NCI-H128 (cell line): Measurements from ENCODE around the gene FDX2.

Experiments used
- DNase-seq: peaks from one replicate; lab custom pipeline; 2025; ENCODE audit not compliant: unreplicated experiment; lab: John Stamatoyannopoulos, UW

The FDX2 gene

DNA sequence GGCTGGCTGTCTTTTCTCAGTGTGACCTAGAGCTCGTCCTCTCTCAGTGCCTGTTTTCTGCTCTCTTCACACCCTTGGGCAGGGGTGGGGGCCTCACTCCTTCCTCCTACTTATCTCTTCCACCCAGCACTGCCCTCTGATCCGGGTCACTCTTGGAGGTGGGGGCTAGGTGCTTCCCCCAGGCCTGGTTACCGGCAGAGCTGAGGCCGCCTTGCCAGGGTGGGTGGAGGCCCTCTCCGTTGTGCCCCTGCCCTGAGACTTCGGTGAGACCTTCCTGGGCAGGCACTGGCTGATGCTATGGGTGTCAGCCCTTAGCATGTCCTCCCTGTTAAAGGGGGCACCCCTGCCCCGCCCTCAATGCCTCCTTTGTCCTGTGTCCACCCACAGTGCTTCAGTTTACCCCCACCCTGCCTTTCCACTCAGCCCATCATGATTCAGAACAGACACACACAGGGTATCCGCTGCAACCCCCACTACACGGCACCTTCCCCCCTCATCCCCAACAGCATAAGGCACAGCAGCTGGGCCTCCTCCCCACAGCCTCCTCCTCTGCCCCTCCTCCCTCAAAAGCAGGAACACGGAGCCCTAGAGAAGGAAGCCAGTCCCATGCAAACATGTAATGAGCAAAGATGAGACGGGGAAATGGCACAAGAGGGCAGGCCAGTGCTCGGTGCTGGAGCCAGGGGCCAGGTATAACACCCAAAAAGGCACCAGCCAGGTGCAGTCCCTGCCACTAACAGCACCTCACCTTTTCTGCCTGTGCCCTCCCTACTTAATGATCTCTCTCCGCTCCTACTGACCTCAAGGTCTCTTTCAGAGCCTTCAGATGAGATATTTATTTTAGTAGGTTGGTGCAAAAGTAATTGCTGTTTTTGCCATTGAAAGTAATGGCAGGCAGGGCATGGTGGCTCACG, 16.0 kb downstream of the FDX2 start:
- no peak for DNase-seq

DNA sequence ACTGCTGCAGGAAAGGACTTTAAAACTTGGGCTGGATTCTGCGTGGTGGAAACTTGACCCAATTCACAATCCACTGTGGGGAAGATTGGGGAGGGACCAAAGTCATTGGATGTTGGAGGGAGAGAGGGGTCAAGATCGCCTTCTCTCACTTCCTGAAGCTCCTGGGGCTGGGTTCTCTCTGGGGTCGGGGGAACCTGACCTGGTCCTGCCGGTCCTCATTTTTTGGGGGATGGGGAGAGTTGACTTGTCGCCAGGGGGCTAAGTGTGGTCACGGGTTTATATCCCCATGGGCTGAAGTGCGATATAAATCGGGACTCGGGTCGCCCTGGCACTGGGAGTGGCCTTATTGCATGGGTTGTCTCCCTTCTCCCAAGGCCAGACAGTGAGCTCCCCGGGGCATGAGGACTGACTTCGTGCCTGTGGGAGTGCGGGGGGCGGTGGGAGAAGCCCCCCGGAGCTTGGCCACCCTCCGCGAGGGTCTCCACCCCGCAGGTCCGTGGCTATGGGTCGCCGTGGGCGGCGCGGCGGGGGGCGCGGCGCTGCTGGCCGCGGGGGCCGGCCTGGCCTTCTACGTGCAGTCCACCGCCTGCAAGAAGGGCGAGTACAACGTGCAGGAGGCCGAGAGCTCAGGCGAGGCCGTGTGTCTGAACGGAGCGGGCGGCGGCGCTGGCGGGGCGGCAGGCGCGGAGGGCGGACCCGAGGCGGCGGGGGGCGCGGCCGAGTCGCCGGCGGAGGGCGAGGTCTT, 19.8 kb downstream of the FDX2 start:
- DNase-seq: no peak

DNA sequence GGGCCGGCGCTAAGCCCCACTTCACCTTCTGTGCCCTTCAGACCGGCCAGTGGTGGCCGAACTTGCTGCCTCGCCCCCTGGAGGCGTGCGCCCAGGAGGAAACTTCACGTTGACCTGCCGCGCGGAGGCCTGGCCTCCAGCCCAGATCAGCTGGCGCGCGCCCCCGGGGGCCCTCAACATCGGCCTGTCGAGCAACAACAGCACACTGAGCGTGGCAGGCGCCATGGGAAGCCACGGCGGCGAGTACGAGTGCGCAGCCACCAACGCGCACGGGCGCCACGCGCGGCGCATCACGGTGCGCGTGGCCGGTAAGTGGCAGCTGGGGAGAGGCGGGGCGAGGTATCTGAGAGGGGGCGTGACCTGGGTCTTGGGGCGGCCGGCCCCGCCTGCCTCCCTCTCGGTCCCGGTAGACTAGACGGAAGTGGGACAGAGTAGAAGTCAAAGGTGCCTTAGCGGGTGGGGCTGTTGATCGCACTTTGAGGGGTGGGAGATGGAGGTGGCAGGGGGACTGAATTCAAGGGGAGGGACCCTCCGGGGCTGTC, 20.4 kb downstream of the FDX2 start:
- no peak for DNase-seq

DNA sequence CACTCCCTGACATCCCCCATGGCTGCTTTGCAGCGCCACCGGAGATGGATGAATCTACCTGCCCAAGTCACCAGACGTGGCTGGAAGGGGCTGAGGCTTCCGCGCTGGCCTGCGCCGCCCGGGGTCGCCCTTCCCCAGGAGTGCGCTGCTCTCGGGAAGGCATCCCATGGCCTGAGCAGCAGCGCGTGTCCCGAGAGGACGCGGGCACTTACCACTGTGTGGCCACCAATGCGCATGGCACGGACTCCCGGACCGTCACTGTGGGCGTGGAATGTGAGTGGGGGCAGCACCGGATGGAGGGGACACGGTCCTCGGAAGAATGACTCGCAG, 21.5 kb downstream of the FDX2 start:
- DNase-seq: no peak

DNA sequence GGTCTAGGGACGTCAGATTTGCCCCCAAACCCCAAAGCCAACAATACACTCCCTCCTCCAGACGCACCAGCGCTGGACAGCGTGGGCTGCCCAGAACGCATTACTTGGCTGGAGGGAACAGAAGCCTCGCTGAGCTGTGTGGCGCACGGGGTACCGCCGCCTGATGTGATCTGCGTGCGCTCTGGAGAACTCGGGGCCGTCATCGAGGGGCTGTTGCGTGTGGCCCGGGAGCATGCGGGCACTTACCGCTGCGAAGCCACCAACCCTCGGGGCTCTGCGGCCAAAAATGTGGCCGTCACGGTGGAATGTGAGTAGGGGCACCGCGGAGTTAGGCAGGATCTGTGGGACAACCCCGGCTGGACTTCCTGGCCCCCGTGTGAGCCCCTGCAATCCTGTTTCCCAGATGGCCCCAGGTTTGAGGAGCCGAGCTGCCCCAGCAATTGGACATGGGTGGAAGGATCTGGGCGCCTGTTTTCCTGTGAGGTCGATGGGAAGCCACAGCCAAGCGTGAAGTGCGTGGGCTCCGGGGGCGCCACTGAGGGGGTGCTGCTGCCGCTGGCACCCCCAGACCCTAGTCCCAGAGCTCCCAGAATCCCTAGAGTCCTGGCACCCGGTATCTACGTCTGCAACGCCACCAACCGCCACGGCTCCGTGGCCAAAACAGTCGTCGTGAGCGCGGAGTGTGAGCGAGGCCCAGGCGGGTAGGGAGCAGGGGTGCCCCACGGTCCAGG, 22.0 kb downstream of the FDX2 start:
- no peak for DNase-seq

DNA sequence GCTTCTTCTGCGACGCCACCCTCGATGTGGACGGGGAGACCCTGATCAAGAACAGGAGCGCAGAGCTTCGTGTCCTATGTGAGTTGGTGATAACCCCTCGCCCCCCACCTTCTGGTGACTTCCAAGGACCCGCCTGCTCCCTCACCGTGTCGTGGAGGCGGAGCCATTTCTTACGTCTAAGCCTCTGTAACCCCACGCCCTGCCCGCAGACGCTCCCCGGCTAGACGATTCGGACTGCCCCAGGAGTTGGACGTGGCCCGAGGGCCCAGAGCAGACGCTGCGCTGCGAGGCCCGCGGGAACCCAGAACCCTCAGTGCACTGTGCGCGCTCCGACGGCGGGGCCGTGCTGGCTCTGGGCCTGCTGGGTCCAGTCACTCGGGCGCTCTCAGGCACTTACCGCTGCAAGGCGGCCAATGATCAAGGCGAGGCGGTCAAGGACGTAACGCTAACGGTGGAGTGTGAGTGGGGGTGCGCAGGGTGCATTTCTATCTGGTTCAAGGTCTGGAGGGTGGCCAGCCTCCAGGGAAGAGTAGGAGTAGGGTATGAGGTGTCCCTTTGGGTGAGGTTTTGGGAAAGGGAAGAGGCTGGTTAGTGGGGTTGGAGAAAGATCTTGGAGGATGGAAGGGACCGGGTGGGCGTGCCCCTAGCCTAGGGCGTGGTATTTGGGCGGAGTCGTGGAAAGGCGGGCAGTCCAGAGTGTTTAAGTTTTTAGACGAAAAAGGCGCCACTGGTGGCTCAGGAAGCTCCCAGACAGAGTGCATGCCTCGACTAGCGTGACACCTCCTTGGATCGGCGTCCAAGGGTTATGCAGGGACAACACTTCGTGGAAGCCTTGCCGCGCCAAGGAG, 22.8 kb downstream of the FDX2 start:
- no peak for DNase-seq

DNA sequence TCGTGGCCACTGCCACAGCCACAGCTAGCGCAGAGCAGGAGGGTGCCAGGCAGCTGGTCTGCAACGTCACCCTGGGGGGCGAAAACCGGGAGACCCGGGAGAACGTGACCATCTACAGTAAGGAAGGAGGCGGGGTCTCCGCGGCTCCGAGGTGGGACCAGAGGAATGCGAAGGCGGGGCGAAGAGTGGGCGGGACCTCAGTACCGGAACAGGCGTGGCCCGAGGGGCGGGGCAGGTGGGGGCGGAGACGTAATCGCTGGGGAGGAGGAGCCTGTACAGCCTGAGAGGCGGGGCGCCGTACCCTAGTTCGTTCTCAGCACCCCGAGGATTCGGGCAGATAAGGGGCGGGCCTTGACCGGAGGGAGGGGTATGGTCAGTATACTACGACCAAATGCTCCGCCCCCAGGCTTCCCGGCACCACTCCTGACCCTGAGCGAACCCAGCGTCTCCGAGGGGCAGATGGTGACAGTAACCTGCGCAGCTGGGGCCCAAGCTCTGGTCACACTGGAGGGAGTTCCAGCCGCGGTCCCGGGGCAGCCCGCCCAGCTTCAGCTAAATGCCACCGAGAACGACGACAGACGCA, 23.5 kb downstream of the FDX2 start:
- DNase-seq: no peak

DNA sequence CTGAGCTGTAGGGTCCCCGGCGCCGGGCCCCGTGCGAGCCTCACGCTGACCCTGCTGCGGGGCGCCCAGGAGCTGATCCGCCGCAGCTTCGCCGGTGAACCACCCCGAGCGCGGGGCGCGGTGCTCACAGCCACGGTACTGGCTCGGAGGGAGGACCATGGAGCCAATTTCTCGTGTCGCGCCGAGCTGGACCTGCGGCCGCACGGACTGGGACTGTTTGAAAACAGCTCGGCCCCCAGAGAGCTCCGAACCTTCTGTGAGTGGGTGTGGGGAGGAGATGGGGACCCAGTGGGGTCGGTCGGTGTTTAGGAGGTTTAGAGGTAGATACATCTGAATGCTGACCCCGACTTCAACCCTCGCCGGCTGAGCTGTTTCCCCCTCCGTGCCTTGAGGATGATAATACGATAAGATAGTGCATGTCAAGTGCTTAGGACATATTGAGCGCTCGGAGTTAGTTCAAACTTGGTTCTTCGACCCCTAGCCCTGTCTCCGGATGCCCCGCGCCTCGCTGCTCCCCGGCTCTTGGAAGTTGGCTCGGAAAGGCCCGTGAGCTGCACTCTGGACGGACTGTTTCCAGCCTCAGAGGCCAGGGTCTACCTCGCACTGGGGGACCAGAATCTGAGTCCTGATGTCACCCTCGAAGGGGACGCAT, 24.1 kb downstream of the FDX2 start:
- no peak for DNase-seq

DNA sequence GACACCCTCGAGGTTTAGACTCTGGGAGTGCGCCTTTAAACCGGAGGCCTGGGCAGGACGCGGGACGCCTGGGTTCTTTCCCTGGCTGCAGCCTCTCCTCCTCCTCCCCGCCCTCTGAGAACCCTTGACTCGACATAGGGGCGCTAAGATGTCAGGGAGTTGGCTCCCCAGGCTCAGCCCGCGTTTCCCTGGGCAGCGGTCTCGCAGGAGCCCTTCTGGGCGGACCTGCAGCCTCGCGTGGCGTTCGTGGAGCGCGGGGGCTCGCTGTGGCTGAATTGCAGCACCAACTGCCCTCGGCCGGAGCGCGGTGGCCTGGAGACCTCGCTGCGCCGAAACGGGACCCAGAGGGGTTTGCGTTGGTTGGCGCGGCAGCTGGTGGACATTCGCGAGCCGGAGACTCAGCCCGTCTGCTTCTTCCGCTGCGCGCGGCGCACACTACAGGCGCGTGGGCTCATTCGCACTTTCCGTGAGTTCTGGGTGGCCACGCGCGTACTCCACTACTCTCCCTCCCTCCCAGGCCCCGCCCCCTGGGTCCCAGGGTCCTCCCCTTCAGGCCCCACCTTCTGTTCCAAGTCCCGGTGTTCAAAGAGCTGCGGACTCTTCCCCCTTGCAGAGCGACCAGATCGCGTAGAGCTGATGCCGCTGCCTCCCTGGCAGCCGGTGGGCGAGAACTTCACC, 24.8 kb downstream of the FDX2 start:
- no peak for DNase-seq

DNA sequence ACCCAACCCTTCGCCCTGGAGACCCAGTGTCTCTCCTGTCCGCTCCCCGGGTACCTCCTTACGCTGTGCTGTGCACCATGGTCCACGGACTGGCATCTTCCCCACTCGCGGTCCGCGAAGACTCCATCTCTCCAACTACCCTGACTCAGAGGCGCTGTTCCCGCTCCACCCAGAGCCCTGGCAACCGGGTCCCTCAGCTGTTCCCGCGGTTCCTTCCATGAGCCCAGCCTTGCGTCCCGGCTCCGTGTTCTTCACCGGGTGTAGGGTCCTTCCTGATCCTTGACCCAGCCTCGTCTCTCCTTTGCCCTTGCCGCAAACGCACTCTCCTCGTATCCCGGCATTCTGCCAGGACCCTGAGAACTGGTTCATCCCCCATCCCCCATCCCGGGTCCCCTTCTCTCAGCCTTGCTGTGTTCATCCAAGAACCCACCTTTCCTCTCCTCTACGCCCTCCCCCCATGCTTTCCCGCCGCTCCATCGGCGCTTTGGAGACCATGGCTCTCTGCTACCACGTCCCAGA, 25.4 kb downstream of the FDX2 start:
- no peak for DNase-seq

DNA sequence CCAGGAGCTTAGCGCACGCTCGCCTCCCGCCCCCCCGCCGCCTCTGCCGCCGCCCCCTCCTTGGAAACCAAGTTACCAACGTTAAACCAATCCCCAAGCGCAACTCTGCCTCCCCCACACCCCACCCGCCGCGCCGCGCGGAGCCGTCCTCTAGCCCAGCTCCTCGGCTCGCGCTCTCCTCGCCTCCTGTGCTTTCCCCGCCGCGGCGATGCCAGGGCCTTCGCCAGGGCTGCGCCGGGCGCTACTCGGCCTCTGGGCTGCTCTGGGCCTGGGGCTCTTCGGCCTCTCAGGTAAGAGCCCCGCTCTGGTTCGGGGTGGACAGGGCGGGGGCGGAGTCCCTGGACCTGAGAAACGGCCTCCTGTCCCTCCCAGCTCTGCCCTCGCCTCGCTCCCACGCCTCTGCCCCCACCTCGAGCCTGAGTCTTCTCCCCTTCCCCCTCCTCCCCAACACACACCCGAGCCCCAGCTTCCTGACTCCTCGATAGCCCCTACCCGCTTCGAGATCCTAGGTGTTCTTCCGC, 25.9 kb downstream of the FDX2 start, which contains the start of gene ICAM5:
Gene ICAM5, plus strand, starts transcription at position 117 of the 521 bp plus-strand sequence. Its CDS starts 92 bp downstream, at position 209.
- no peak for DNase-seq

DNA sequence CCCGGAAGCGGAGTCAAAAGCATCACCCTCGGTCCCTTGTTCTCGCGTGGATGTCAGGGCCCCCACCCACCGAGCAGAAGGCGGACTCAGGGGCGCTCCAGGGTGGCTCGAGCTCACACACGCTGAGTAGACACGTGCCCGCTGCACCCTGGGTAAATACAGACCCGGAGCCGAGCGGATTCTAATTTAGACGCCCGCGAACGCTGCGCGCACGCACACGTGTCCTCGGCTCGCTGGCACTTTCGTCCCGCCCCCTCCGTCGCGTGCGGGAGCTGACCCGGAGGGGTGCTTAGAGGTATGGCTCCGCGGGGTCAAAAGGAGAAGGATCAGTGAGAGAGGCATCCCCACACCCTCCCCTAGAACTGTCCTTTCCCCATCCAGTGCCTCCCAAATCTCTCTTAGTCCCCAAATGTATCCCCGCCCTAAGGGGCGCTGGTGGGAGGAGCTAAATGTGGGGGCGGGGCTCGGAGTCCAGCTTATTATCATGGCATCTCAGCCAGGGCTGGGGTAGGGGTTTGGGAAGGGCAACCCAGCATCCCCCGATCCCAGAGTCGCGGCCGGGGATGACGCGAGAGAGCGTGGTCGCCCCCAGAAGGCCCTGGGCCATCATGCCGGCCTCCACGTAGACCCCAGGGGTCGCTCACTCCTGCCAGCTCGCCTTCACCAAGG, 26.5 kb downstream of the FDX2 start:
- DNase-seq: no peak

DNA sequence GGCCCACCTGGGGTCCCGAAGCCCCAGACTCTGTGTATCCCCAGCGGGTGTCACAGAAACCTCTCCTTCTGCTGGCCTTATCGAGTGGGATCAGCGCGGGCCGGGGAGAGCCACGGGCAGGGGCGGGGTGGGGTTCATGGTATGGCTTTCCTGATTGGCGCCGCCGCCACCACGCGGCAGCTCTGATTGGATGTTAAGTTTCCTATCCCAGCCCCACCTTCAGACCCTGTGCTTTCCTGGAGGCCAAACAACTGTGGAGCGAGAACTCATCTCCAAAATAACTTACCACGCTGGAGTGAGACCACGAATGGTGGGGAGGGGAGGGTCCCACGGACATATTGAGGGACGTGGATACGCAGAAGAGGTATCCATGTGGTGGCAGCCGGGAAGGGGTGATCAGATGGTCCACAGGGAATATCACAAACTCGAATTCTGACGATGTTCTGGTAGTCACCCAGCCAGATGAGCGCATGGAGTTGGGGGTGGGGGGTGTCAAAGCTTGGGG, 27.1 kb downstream of the FDX2 start:
- DNase-seq: no peak

DNA sequence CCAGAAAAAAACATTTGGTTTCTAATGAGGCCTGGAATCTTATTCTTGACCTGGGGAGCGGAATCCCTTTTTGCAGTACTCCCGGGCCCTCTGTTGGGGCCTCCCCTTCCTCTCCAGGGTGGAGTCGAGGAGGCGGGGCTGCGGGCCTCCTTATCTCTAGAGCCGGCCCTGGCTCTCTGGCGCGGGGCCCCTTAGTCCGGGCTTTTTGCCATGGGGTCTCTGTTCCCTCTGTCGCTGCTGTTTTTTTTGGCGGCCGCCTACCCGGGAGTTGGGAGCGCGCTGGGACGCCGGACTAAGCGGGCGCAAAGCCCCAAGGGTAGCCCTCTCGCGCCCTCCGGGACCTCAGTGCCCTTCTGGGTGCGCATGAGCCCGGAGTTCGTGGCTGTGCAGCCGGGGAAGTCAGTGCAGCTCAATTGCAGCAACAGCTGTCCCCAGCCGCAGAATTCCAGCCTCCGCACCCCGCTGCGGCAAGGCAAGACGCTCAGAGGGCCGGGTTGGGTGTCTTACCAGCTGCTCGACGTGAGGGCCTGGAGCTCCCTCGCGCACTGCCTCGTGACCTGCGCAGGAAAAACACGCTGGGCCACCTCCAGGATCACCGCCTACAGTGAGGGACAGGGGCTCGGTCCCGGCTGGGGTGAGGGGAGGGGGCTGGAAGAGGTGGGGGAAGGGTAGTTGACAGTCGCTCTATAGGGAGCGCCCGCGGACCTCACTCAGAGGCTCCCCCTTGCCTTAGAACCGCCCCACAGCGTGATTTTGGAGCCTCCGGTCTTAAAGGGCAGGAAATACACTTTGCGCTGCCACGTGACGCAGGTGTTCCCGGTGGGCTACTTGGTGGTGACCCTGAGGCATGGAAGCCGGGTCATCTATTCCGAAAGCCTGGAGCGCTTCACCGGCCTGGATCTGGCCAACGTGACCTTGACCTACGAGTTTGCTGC, 28.7 kb downstream of the FDX2 start, which contains the start of gene ICAM4:
Gene ICAM4, plus strand, starts transcription at position 153 of the 935 bp plus-strand sequence. Its CDS starts 58 bp downstream, at position 211.
- no peak for DNase-seq

DNA sequence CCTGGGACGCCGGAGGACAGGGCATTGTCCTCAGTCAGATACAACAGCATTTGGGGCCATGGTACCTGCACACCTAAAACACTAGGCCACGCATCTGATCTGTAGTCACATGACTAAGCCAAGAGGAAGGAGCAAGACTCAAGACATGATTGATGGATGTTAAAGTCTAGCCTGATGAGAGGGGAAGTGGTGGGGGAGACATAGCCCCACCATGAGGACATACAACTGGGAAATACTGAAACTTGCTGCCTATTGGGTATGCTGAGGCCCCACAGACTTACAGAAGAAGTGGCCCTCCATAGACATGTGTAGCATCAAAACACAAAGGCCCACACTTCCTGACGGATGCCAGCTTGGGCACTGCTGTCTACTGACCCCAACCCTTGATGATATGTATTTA, 30.4 kb downstream of the FDX2 start:
- no peak for DNase-seq

DNA sequence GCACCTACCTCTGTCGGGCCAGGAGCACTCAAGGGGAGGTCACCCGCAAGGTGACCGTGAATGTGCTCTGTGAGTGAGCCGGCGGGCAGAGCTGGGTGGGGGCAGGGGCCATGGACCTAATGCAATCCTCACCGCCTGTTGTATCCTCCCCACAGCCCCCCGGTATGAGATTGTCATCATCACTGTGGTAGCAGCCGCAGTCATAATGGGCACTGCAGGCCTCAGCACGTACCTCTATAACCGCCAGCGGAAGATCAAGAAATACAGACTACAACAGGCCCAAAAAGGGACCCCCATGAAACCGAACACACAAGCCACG, 30.9 kb downstream of the FDX2 start:
- DNase-seq: no peak
